H9 (cell line): ENCODE data around the gene SLC29A2. TPM values are rescaled to one million over a fixed set of nuclear protein-coding genes. Genes with fewer than 3 reads are reported as not detected.

Experiments
- DNase-seq: peaks from one replicate; pipeline ENCODE4 v3.0.0-alpha.2; 2017
- H2AFZ ChIP-seq: one replicate; pipeline ENCODE4 v1.6.1; 2013; ENCODE audit warnings: mild to moderate bottlenecking, low read length, control low read depth, moderate library complexity
- H2AK5ac ChIP-seq: 2 replicates; pipeline ENCODE4 v1.6.1; 2013; ENCODE audit warnings: low read length, control low read depth, mixed read lengths; ENCODE audit not compliant: insufficient read length
- H2BK120ac ChIP-seq: one replicate; pipeline ENCODE4 v1.6.1; 2013; ENCODE audit warnings: low read depth, mild to moderate bottlenecking, low read length, control low read depth, inconsistent platforms; ENCODE audit not compliant: poor library complexity, severe bottlenecking
- H2BK12ac ChIP-seq: 2 replicates; pipeline ENCODE4 v1.6.1; 2013; ENCODE audit warnings: low read length, control low read depth, mixed read lengths, low read depth; ENCODE audit not compliant: insufficient read length
- H2BK15ac ChIP-seq: 2 replicates; pipeline ENCODE4 v1.6.1; 2013; ENCODE audit warnings: low read depth, low read length, control low read depth
- H2BK20ac ChIP-seq: one replicate; pipeline ENCODE4 v1.6.1; 2013; ENCODE audit warnings: low read depth, mild to moderate bottlenecking, low read length, control low read depth, inconsistent platforms; ENCODE audit not compliant: poor library complexity, severe bottlenecking
- H2BK5ac ChIP-seq: 2 replicates; pipeline ENCODE4 v1.6.1; 2013; ENCODE audit warnings: low read length, control low read depth, mixed read lengths; ENCODE audit not compliant: insufficient read length
- H3K14ac ChIP-seq: 2 replicates; pipeline ENCODE4 v1.6.1; 2013; ENCODE audit warnings: low read length, control low read depth; ENCODE audit not compliant: insufficient read depth
- H3K18ac ChIP-seq: 2 replicates; pipeline ENCODE4 v1.6.1; 2013; ENCODE audit warnings: low read depth, mild to moderate bottlenecking, mixed read lengths, low read length, control low read depth; ENCODE audit not compliant: insufficient read length
- H3K23ac ChIP-seq: 2 replicates; pipeline ENCODE4 v1.6.1; 2013; ENCODE audit warnings: low read length, control low read depth, mixed read lengths, low read depth; ENCODE audit not compliant: insufficient read length
- H3K23me2 ChIP-seq: 2 replicates; pipeline ENCODE4 v1.6.1; 2013; ENCODE audit warnings: low read depth, mild to moderate bottlenecking, mixed read lengths, low read length, control low read depth; ENCODE audit not compliant: insufficient read length, poor library complexity, severe bottlenecking
- H3K27ac ChIP-seq: 2 replicates; pipeline ENCODE4 v1.5.1; 2013; ENCODE audit warnings: low read length, control low read depth, mixed read lengths, low read depth; ENCODE audit not compliant: insufficient read length
- H3K27me3 ChIP-seq: 2 replicates; pipeline ENCODE4 v1.6.1; 2013; ENCODE audit warnings: low read length, control low read depth, inconsistent platforms; ENCODE audit not compliant: insufficient read depth
- H3K4ac ChIP-seq: 2 replicates; pipeline ENCODE4 v1.6.1; 2013; ENCODE audit warnings: low read depth, mild to moderate bottlenecking, control low read depth, inconsistent platforms, low read length, moderate library complexity
- H3K4me1 ChIP-seq: 2 replicates; pipeline ENCODE4 v1.6.1; 2013; ENCODE audit warnings: low read length, control low read depth, inconsistent platforms; ENCODE audit not compliant: insufficient read depth
- H3K4me2 ChIP-seq: 2 replicates; pipeline ENCODE4 v1.6.1; 2013; ENCODE audit warnings: low read length, control low read depth, mixed read lengths; ENCODE audit not compliant: insufficient read length, insufficient read depth
- H3K56ac ChIP-seq: 2 replicates; pipeline ENCODE4 v1.6.1; 2013; ENCODE audit warnings: low read depth, mild to moderate bottlenecking, mixed read lengths, low read length, control low read depth; ENCODE audit not compliant: insufficient read length
- H3K79me1 ChIP-seq: 2 replicates; pipeline ENCODE4 v1.6.1; 2013; ENCODE audit warnings: low read depth, mild to moderate bottlenecking, moderate library complexity, low read length, control low read depth, inconsistent platforms; ENCODE audit not compliant: insufficient read depth, poor library complexity, severe bottlenecking
- H3K79me2 ChIP-seq: 2 replicates; pipeline ENCODE4 v1.6.1; 2013; ENCODE audit warnings: low read length, control low read depth, inconsistent platforms; ENCODE audit not compliant: insufficient read depth
- H3K9ac ChIP-seq: 2 replicates; pipeline ENCODE4 v1.6.1; 2013; ENCODE audit warnings: low read length, control low read depth, mixed read lengths; ENCODE audit not compliant: insufficient read length; ENCODE audit errors: extremely low read depth
- H3K9me3 ChIP-seq: one replicate; pipeline ENCODE4 v1.6.1; 2013; ENCODE audit warnings: low read depth, low read length, inconsistent platforms; ENCODE audit not compliant: control insufficient read depth
- H3T11ph ChIP-seq: one replicate; pipeline ENCODE4 v1.6.1; 2013; ENCODE audit warnings: mild to moderate bottlenecking, low read length, control low read depth, inconsistent platforms
- H4K20me1 ChIP-seq: one replicate; pipeline ENCODE4 v1.6.1; 2013; ENCODE audit not compliant: control insufficient read depth, insufficient read length, insufficient read depth
- H4K5ac ChIP-seq: 2 replicates; pipeline ENCODE4 v1.6.1; 2013; ENCODE audit warnings: low read depth, mild to moderate bottlenecking, mixed read lengths, low read length, control low read depth; ENCODE audit not compliant: insufficient read length
- H4K8ac ChIP-seq: replicated peaks from 2 replicates; pipeline ENCODE4 v1.6.1; 2013; ENCODE audit warnings: low read length, control low read depth, mixed read lengths, low read depth; ENCODE audit not compliant: insufficient read length
- H4K91ac ChIP-seq: 2 replicates; pipeline ENCODE4 v1.6.1; 2013; ENCODE audit warnings: low read depth, mild to moderate bottlenecking, moderate library complexity, mixed read lengths, low read length, control low read depth; ENCODE audit not compliant: insufficient read length
- H3K27ac Mint-ChIP-seq, 3 experiments: 2 replicates in 2 of 3; 3 replicates in 1 of 3; pipeline ENCODE4 v1.8.0; 2020 to 2021; ENCODE audit warnings: mixed read lengths in 3 of 3, mild to moderate bottlenecking in 1 of 3, moderate library complexity in 1 of 3
- H3K27me3 Mint-ChIP-seq: 2 replicates; pipeline ENCODE4 v1.8.0; 2021; ENCODE audit warnings: low read depth, mild to moderate bottlenecking, moderate library complexity, mixed read lengths
- H3K36me3 Mint-ChIP-seq, 3 experiments: 2 replicates in 2 of 3; 3 replicates in 1 of 3; pipeline ENCODE4 v1.8.0; 2020 to 2021; ENCODE audit warnings: low read depth in 3 of 3, mixed read lengths in 3 of 3; ENCODE audit not compliant: insufficient read depth in 1 of 3
- H3K4me1 Mint-ChIP-seq, 2 experiments: 2 replicates each; pipeline ENCODE4 v1.8.0; 2020; ENCODE audit warnings: mixed read lengths in 2 of 2
- H3K4me3 Mint-ChIP-seq, 2 experiments: 2 replicates in 1 of 2; 3 replicates in 1 of 2; pipeline ENCODE4 v1.8.0; 2020 to 2021; ENCODE audit warnings: mild to moderate bottlenecking in 2 of 2, mixed read lengths in 2 of 2, moderate library complexity in 1 of 2
- H3K9me3 Mint-ChIP-seq, 2 experiments: 2 replicates in 1 of 2; 3 replicates in 1 of 2; pipeline ENCODE4 v1.8.0; 2020; ENCODE audit warnings: mild to moderate bottlenecking in 2 of 2, mixed read lengths in 2 of 2, moderate library complexity in 1 of 2
- WGBS: extraction: QIAGEN DNeasy Blood & Tissue Kit; methylation state at CpG from one replicate; pipeline ENCODE4 v1.1.7; 2013; ENCODE audit warnings: missing lambda C conversion rate, low lambda C conversion rate, mixed read lengths; ENCODE audit not compliant: insufficient read length; ENCODE audit errors: extremely low coverage; 5-methylcytosine and 5-hydroxymethylcytosine counted together
- total RNA-seq: library from RNA; stranded (reverse); gene quantifications from 2 replicates; pipeline ENCODE4 v1.2.1, GENCODE V29; 2021
- TF ChIP-seq, protein P1 (sequence below): fragments of 200-600 bp; sonication (generic); conservative IDR thresholded peaks from 3 replicates; pipeline ENCODE4 v1.8.0; 2021; ENCODE audit warnings: antibody characterized with exemption, mild to moderate bottlenecking

SLC29A2 gene
- total RNA-seq, 1 experiment from 2014 or later: 29.8 TPM

DNA sequence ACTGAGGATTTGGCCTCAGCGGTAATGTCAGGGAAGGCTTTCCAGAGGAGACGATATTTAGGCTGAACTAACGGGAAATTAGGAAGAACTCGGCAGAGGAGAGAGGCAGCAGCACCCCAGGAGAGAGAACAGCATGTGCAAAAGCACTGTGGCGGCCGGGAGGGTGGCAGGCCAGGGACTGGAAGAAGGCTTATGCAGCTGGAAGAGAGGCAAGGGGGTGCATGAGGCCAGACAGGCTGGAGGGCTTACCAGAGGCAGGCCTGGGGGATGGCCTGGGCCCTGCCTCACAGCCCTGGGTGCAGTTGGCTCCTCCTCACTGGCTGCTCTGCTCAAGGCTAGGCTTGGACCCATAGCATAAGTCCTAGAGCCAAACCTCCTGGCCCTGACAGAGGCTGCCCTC lies 41.6 kb upstream of the SLC29A2 start:
- Histone ChIP-seq H3K4ac (no peak overlapping the region), H3K4me2 (no peak overlapping the region), H3K9me3 (no peaks in the 10 kb centered on the region), H3K4me1 (peaks cover 16% of the 10 kb centered on the region), H2BK120ac (no peak overlapping the region), H2AK5ac (no peak overlapping the region), H3K27ac (no peak overlapping the region), H3K56ac (no peak overlapping the region), H4K8ac (no peak overlapping the region), H4K91ac (no peak overlapping the region), H2BK5ac (no peak overlapping the region), H3K23ac (no peak overlapping the region), H3K23me2 (peaks cover 10% of the 10 kb centered on the region), H3T11ph (no peak overlapping the region), H2BK12ac (no peak overlapping the region), H2AFZ (no peak overlapping the region), H2BK20ac (no peak overlapping the region), H3K79me1 (no peaks in the 10 kb centered on the region), H3K9ac (no peak overlapping the region), H2BK15ac (no peak overlapping the region), H3K18ac (peak overlapping the region; percentile 70), H4K20me1 (no peaks in the 10 kb centered on the region), H3K14ac (peak overlapping the region; percentile 39; the same call in 1 of the 2 replicates), H4K5ac (no peak overlapping the region), H3K27me3 (no peaks in the 10 kb centered on the region), H3K79me2 (no peaks in the 10 kb centered on the region)
- peak overlapping the region in 1 of 2 experiments; percentile 37; a peak in 2 of 5 replicates for H3K4me3 Mint-ChIP-seq
- H3K27me3 Mint-ChIP-seq: peaks cover 4% of the 10 kb centered on the region
- DNase-seq: no peak
- peak overlapping the region in 2 of 3 experiments; percentile 93 to 97; a peak in 3 of 7 replicates for H3K27ac Mint-ChIP-seq
- TF ChIP-seq, protein P1, sequence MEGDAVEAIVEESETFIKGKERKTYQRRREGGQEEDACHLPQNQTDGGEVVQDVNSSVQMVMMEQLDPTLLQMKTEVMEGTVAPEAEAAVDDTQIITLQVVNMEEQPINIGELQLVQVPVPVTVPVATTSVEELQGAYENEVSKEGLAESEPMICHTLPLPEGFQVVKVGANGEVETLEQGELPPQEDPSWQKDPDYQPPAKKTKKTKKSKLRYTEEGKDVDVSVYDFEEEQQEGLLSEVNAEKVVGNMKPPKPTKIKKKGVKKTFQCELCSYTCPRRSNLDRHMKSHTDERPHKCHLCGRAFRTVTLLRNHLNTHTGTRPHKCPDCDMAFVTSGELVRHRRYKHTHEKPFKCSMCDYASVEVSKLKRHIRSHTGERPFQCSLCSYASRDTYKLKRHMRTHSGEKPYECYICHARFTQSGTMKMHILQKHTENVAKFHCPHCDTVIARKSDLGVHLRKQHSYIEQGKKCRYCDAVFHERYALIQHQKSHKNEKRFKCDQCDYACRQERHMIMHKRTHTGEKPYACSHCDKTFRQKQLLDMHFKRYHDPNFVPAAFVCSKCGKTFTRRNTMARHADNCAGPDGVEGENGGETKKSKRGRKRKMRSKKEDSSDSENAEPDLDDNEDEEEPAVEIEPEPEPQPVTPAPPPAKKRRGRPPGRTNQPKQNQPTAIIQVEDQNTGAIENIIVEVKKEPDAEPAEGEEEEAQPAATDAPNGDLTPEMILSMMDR: no peak
- H3K4me1 Mint-ChIP-seq: peaks cover 56 to 61% of the 10 kb centered on the region in 2 experiments
- no peaks in the 10 kb centered on the region for H3K9me3 Mint-ChIP-seq
- no CpG with 5 or more reads among the region's 6 CpGs for WGBS
- no peaks in the 10 kb centered on the region for H3K36me3 Mint-ChIP-seq
